ENCODE measurements around the gene CDAN1.

Gene CDAN1

DNA sequence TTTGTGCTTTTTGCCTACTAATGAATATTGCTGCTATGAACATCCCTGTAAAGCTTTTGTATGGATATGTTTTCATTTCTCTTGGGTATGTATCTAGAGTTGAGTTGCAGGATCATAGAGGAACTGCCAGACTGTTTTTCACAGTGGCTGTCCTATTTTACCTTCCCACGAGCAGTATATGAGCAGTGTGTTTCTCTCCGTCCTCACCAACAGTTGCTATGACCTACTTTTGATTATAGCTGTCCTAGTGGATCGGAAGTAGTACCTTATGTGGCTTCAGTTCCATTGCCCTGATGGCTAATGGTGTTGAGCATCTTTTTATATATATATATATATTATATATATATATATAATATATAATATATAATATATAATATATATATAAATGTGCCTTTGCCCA, 25.2 kb downstream of the CDAN1 start:
- no peak for DNase-seq (ENCODE audit: low read depth)
- no peak overlapping the region for H3K4me3 ChIP-seq (ENCODE audit: low read depth, low read length)

DNA sequence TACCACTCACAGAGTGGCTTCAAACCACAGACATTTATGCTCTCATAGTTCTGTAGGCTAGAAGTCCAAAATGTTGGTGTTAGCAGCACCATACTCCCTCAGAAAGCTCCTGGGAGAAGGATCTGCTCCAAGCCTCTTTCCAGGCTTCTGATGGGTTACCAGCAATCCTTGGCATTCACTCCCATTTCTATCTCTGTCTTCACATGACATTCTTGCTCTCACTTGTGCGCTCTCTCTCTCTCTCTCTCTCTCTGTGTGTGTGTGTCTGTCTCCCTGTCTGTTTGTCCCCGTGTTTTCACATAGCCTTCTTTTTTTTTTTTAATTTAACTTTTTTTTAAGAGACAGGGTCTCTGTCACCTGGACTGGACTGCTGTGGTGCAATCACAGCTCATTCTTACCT, 26.3 kb downstream of the CDAN1 start:
- H3K4me3 ChIP-seq (ENCODE audit: low read depth, low read length) = no peak overlapping the region
- DNase-seq (ENCODE audit: low read depth) = no peak
- TF ChIP-seq MYC (IDR thresholded peaks at IDR 0.05; ENCODE audit: low read depth, low read length) (no peak), POLR2A (IDR thresholded peaks at IDR 0.05; ENCODE audit: extremely low read depth, insufficient read length) (no peak)
- TF ChIP-seq, protein P1, sequence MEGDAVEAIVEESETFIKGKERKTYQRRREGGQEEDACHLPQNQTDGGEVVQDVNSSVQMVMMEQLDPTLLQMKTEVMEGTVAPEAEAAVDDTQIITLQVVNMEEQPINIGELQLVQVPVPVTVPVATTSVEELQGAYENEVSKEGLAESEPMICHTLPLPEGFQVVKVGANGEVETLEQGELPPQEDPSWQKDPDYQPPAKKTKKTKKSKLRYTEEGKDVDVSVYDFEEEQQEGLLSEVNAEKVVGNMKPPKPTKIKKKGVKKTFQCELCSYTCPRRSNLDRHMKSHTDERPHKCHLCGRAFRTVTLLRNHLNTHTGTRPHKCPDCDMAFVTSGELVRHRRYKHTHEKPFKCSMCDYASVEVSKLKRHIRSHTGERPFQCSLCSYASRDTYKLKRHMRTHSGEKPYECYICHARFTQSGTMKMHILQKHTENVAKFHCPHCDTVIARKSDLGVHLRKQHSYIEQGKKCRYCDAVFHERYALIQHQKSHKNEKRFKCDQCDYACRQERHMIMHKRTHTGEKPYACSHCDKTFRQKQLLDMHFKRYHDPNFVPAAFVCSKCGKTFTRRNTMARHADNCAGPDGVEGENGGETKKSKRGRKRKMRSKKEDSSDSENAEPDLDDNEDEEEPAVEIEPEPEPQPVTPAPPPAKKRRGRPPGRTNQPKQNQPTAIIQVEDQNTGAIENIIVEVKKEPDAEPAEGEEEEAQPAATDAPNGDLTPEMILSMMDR (IDR thresholded peaks at IDR 0.05; ENCODE audit: low read depth, low read length) = no peak
- TF ChIP-seq, protein P2, sequence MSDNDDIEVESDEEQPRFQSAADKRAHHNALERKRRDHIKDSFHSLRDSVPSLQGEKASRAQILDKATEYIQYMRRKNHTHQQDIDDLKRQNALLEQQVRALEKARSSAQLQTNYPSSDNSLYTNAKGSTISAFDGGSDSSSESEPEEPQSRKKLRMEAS (IDR thresholded peaks at IDR 0.05; ENCODE audit: low read depth, low read length) = no peak

More for the DNA sequence above, 25.2 kb downstream of the CDAN1 start:
- TF ChIP-seq POLR2A (IDR thresholded peaks at IDR 0.05; ENCODE audit: extremely low read depth, insufficient read length) (no peak), MYC (IDR thresholded peaks at IDR 0.05; ENCODE audit: low read depth, low read length) (no peak)
- TF ChIP-seq, protein P1 (IDR thresholded peaks at IDR 0.05; ENCODE audit: low read depth, low read length) = no peak
- TF ChIP-seq, protein P2 (IDR thresholded peaks at IDR 0.05; ENCODE audit: low read depth, low read length) = no peak

- TF ChIP-seq, protein P1 (IDR thresholded peaks at IDR 0.05; ENCODE audit: low read depth, low read length) = no peak
- TF ChIP-seq, protein P2 (IDR thresholded peaks at IDR 0.05; ENCODE audit: low read depth, low read length) = no peak
- H3K4me3 ChIP-seq (ENCODE audit: low read depth, low read length) = no peak overlapping the region
- DNase-seq (ENCODE audit: low read depth) = no peak
Observed at GRCh38 chr15:42707873-42708544, 28.9 kb downstream of the CDAN1 start.

DNA sequence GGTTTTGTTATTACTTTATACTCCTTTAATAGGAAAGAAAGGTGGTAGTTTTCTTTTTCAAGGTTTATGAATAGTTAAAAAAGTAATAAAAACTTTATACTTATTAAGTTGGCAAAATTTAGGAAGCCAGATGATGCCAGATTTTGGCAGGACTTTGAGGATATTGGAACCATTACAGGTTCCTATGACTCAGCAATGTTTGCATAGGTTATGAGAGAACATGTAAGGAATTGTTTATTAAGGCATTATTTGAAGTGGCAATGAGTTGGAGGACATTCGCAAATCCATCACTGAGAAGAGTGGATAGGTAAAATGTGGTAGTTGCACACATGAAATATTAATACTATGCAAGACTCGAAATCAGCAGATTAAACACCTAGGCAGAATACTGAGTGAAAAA, 29.9 kb downstream of the CDAN1 start:
- TF ChIP-seq POLR2A (IDR thresholded peaks at IDR 0.05; ENCODE audit: extremely low read depth, insufficient read length) (no peak), MYC (IDR thresholded peaks at IDR 0.05; ENCODE audit: low read depth, low read length) (no peak)
- TF ChIP-seq, protein P2 (IDR thresholded peaks at IDR 0.05; ENCODE audit: low read depth, low read length) = no peak
- TF ChIP-seq, protein P1 (IDR thresholded peaks at IDR 0.05; ENCODE audit: low read depth, low read length) = no peak
- DNase-seq (ENCODE audit: low read depth) = no peak

DNA sequence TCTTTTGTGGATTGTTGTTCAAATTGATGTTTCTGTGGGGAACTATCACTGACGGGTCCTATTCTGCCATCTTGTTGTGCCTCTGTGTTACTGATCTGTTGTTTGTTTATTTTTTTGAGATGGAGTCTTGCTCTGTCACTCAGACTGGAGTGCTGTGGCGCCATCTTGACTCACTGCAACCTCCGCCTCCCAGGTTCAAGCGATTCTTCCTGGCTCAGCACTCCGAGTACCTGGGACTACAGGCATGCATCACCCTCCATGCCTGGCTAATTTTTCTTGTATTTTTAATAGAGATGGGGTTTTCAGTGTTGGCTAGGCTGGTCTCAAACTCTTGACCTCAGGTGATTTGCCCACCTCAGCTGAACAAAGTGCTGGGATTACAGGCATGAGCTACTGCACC, 31.6 kb downstream of the CDAN1 start:
- no peak for TF ChIP-seq POLR2A (IDR thresholded peaks at IDR 0.05; ENCODE audit: extremely low read depth, insufficient read length)
- no peak overlapping the region for H3K4me3 ChIP-seq (ENCODE audit: low read depth, low read length)
- DNase-seq (ENCODE audit: low read depth) = no peak

More for the DNA sequence above, 29.9 kb downstream of the CDAN1 start:
- no peak overlapping the region for H3K4me3 ChIP-seq (ENCODE audit: low read depth, low read length)

DNA sequence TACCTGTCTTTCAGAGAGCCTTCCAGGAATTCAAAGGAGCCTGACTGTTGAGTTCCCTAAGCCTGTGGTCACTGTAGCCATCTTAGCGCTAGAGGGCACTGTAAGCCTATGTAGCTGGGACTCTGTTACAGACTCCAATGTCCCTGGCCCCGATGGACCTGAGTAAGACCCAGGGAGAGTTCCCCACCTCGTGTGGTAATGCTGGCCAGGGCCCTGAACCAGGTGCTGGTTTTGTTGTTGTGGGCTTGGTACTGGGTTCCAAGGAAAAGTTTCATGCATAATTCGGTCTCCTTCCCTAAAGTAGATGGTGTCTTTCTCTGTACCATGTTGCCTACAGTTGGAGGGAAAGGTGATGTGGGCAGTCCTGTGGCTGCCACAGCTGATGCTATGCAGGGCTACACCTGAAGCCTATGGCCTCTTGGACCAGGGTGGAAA, 32.4 kb downstream of the CDAN1 start:
- TF ChIP-seq, protein P2 (IDR thresholded peaks at IDR 0.05; ENCODE audit: low read depth, low read length) = 0 out of 2 replicates have a peak, but pooled peaks have one; percentile 9
- TF ChIP-seq, protein P1 (IDR thresholded peaks at IDR 0.05; ENCODE audit: low read depth, low read length) = peak; percentile 90
- TF ChIP-seq POLR2A (IDR thresholded peaks at IDR 0.05; ENCODE audit: extremely low read depth, insufficient read length) = no peak
- DNase-seq (ENCODE audit: low read depth) = peak; percentile 77
- H3K4me3 ChIP-seq (ENCODE audit: low read depth, low read length) = no peak overlapping the region

Measured in NB4 (cell line).